ENCODE data around the gene FAU. TPM values are rescaled to one million over a fixed set of nuclear protein-coding genes. Genes with fewer than 3 reads are reported as not detected.

FAU gene
- total RNA-seq, result 100 to 1,000 TPM; 681 to 986 TPM

DNA sequence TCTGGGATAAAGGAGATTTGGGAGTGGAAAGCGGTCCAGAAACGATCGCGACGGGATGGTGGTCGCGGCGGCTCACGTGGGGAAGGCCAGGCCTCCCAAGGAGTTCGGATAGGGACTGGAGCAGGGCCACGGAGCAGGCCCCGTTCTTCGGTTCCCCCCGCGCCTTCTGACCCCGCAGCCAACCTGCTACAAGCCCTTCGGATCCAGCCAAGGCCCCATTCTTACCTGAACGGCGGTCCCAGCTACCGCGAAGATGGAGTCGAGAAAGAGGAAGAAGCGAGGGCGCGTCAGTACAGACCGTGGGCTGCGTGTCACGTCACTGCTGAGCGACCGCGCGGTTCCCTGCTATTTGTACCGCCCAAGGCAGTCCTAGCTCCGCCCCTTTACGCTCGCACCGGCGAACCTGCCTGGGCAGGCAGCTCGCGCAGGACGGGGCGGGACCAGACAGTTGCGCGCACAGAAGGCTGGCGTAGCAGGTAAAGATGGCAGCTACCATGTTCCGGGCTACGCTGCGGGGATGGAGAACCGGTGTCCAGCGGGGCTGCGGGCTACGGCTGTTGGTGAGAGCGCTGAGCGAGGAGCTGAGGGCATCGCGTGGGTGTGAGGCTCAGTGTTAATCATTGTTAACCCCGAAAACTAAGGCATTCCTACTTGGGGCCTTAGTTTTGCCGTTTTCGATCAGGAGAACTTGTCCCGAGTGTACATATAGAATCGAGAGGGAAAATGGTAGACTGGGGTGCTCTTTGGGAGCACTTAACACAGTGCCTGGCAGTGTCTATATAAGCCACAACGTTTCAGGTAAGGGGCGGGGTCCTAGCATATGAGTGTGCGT, at the start of gene FAU, which contains the start of gene MRPL49:
Gene FAU, minus strand, starts transcription at position 270 of the 832 bp plus-strand sequence. CDS start 321 bp downstream, outside the sequence.
Gene MRPL49, plus strand, starts transcription at position 457 of the 832 bp plus-strand sequence. Its CDS starts 26 bp downstream, at position 483.
- no peaks in the 10 kb centered on the region for H3K27me3 Mint-ChIP-seq
- ATAC-seq (peak; percentile 91 to 94), DNase-seq (ENCODE audit: low spot score) (peak; percentile 99)
- no peaks in the 10 kb centered on the region for H3K9me3 Mint-ChIP-seq
- H3K4me1 Mint-ChIP-seq (ENCODE audit: low read depth in 2 of 2), result peaks cover 36 to 44% of the 10 kb centered on the region in 2 donors
- peaks cover 17% of the 10 kb centered on the region for H3K36me3 Mint-ChIP-seq
- peak within 1 kb of the TSS; percentile 100 for H3K4me3 Mint-ChIP-seq
- H3K27ac Mint-ChIP-seq, result peak within 1 kb of the TSS; percentile 95 to 100

DNA sequence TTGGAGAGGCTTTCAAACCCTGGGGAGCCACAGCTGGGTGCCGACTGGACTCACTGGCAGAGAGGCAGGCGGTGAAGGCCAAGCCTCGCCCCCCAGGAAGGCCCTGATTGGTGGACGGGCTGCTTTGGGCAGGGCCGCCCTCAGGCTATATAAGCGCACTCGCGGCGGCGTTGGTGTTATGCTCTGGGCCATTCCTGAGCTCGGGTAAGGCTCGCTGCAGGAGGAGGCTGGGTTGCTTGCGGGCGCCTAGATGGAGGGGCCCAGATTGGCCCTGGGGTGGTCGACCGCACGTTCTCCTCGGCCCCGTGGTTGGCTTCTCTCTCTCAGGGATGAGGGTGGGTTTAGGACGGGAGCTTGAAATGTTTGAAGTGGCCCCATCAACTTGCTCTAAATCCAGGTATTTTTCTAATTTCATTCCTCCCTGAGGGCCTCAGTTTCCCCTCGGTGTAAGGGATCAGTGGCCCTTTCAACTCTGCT, 48.2 kb upstream of the FAU start, which contains the start of gene SPDYC:
Gene SPDYC, plus strand, starts transcription at position 176 of the 477 bp plus-strand sequence. CDS start 1,125 bp downstream, outside the sequence.
- DNase-seq (ENCODE audit: low spot score) (no peak), ATAC-seq (no peak)
- Mint-ChIP-seq H3K27me3 (no peaks in the 10 kb centered on the region), H3K4me1 (ENCODE audit: low read depth in 2 of 2) (peaks cover 10 to 12% of the 10 kb centered on the region in 2 donors), H3K27ac (peak within 1 kb of the TSS; percentile 99), H3K36me3 (no peaks in the 10 kb centered on the region), H3K4me3 (peak within 1 kb of the TSS; percentile 72), H3K9me3 (no peaks in the 10 kb centered on the region)

DNA sequence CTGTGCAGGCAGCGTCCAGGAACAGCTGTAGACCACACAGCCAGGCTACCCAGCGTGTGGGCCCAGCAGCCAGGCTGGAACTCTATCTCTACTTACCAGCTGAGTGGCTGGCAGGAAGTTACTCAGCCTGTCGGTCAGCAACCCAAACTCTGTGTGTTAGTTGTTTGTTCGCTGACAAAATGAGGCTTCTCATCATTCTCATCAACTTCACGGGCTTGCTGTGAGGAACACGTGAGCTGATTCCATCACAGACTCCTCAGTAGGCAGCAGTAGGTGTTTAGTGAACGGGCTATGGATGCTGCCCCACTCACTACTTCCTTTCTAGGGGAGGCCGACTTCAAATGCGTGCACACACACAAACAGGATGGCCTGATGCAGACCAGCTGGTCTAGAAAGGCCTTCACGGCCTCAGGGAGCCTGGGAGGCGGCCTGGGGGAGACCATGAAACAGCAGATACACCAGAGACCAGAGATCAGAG, 47.3 kb upstream of the FAU start:
- Mint-ChIP-seq H3K4me1 (ENCODE audit: low read depth in 2 of 2) (peaks cover 10 to 12% of the 10 kb centered on the region in 2 donors), H3K4me3 (peak overlapping the region; percentile 72), H3K36me3 (no peaks in the 10 kb centered on the region), H3K27me3 (no peaks in the 10 kb centered on the region), H3K9me3 (no peaks in the 10 kb centered on the region), H3K27ac (peak overlapping the region; percentile 99)
- ATAC-seq (peak; percentile 85 to 90), DNase-seq (ENCODE audit: low spot score) (no peak)

DNA sequence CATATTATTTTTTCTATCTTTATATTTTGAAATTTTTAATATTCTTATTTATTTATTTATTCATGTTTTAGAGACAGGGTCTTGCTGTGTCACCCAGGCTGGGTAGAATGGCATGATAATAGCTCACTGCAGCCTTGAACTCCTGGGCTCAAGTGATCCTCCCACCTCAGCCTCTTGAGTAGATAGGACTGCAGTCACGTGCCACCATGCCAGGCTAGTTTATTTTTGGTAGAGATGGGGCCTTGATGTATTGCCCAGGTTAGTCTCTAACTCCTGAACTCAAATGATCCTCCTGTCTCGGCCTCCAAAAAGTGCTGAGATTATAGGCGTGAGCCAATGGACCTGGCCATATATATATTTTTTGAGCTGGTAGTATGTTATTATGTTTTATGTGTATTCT, 45.7 kb upstream of the FAU start:
- ATAC-seq (no peak), DNase-seq (ENCODE audit: low spot score) (no peak)
- Mint-ChIP-seq H3K4me3 (no peak overlapping the region), H3K27ac (no peak overlapping the region), H3K36me3 (no peaks in the 10 kb centered on the region), H3K27me3 (no peaks in the 10 kb centered on the region), H3K4me1 (ENCODE audit: low read depth in 2 of 2) (peaks cover 10 to 12% of the 10 kb centered on the region in 2 donors), H3K9me3 (no peaks in the 10 kb centered on the region)

DNA sequence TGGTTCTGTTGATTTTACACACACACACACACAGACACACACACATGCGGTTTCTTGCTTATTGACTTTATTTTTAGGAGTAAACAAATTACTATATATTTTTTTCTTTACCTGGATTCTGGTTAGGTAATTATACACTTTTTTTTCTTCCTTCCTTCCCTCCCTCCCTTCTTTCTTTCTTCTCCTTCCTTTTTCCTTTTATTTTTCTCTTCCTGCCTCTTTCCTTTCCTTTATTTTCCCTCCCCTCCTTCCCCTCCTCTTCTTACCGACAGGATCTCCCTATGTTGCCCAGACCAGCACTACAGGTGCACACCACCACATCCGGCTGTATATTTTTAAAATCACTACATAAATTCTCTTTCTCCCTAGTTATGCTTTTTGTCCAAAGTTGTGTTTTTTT, 45.0 kb upstream of the FAU start:
- H3K36me3 Mint-ChIP-seq, result no peaks in the 10 kb centered on the region
- ATAC-seq, result no peak
- H3K9me3 Mint-ChIP-seq, result no peaks in the 10 kb centered on the region

DNA sequence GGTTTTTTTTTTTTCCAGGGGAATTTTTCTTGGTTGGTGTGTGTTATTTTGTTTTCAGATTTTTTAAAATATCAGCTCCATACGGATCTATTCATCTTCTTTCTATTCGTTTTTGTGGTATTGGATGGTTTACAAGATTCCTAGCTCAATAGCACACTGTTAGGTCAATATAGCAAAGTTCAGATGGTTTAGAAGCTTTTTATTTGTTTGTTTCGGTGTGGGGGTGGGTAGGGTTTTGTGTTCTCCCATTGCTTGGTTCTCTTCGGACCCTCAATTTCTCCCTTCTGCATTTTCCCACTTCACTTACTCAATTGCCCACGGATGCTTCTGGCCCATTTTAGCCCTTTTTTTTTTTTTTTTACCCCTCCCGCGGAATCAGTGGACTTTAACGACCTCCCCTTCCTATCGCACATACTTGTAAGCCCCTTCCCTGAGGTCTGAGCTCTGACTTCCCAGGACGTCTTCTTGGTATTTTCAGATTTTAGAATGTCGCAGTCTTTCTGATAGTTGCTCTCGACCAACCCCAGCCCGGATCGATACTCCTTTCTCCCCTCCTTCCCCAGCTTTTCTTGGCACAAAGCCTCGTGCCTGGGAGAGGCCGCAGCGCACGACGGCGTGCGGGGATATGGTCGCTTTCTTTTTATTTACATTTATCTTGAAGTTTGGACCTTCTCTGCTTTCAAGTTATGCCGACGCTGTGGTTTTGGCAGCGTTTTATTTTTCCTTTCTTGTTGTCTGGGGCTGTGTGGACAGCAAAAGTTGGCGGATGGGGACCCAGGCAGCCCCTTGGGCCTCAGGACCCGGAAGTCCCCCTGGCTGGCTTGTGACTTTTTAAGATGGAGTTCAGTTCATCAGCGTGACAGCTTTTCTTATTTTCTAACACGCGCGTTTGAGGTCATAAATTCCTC, 43.7 kb upstream of the FAU start:
- Mint-ChIP-seq H3K9me3 (no peaks in the 10 kb centered on the region), H3K4me3 (no peak overlapping the region), H3K36me3 (no peaks in the 10 kb centered on the region), H3K4me1 (ENCODE audit: low read depth in 2 of 2) (peaks cover 10 to 12% of the 10 kb centered on the region in 2 donors), H3K27ac (no peak overlapping the region), H3K27me3 (no peaks in the 10 kb centered on the region)
- DNase-seq (ENCODE audit: low spot score) (no peak), ATAC-seq (no peak)

More for the DNA sequence above, 45.0 kb upstream of the FAU start:
- no peaks in the 10 kb centered on the region for H3K27me3 Mint-ChIP-seq
- H3K4me3 Mint-ChIP-seq, result no peak overlapping the region
- DNase-seq (ENCODE audit: low spot score), result no peak
- H3K27ac Mint-ChIP-seq, result no peak overlapping the region
- peaks cover 10 to 12% of the 10 kb centered on the region in 2 donors for H3K4me1 Mint-ChIP-seq (ENCODE audit: low read depth in 2 of 2)

DNA sequence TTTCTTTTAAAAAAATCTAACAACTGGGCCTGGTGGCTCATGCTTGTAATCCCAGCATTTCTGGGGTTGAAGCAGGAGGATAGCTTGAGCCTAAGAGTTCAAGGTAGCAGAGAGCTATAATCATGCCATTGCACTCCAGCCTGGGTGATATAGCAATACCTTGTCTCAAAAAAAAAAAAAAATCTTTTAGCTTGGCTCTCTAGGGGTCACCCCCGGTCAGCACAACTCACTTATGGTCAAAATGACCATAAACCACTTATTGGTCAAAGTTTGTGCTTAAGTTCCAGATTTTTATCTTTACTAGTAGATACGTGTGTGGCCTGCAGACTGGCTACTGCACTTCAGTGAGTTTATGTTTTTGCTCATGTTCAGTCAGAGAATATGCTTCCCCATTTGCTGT, 41.8 kb upstream of the FAU start:
- no peak for DNase-seq (ENCODE audit: low spot score)
- Mint-ChIP-seq H3K27ac (no peak overlapping the region), H3K4me3 (no peak overlapping the region), H3K36me3 (no peaks in the 10 kb centered on the region), H3K9me3 (no peaks in the 10 kb centered on the region), H3K27me3 (peaks cover 0 to 3% of the 10 kb centered on the region in 2 donors), H3K4me1 (ENCODE audit: low read depth in 2 of 2) (peaks cover 0 to 3% of the 10 kb centered on the region in 2 donors)
- ATAC-seq, result no peak

DNA sequence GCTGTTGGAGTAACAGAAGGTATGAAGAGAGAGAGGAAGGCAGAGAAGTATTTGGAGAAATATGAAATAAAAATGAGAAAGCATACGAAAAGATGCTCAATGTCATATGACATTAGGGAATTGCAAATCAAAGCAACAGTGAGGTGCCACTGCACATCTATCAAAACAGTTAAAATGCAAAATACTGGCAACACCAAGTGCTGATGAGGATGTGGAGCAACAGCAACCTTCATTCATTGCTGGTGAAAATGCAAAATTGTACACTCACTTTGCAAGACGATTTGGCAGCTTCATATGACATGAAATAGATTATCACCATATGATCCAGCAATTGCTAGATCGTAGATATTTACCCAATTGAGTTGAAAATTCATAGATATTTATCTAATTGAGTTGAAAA, 38.7 kb upstream of the FAU start:
- H3K36me3 Mint-ChIP-seq, result no peaks in the 10 kb centered on the region
- no peak overlapping the region for H3K4me3 Mint-ChIP-seq
- H3K4me1 Mint-ChIP-seq (ENCODE audit: low read depth in 2 of 2), result no peaks in the 10 kb centered on the region
- no peak overlapping the region for H3K27ac Mint-ChIP-seq
- H3K27me3 Mint-ChIP-seq, result peaks cover 0 to 5% of the 10 kb centered on the region in 2 donors
- H3K9me3 Mint-ChIP-seq, result no peaks in the 10 kb centered on the region
- no peak for ATAC-seq
- no peak for DNase-seq (ENCODE audit: low spot score)

DNA sequence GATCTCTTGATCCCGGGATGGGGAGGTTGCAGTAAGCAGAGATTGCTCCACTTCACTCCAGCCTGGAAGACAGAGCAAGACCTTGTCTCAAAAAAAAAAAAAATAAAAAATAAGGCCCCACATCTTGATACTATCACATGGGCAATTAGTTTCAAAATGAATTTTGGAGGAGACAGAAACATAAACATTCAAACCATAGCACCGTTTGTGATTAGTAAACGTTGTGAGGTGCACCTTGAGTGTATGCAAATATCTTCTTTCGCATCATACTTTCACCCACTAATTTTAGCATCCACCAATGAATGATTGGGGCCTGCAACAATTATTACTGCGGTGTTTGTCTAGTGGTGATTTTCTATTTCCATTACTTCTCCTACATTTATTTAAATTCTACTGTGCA, 37.1 kb upstream of the FAU start:
- ATAC-seq, result no peak
- H3K27ac Mint-ChIP-seq, result no peak overlapping the region
- H3K9me3 Mint-ChIP-seq, result no peaks in the 10 kb centered on the region
- H3K27me3 Mint-ChIP-seq, result peaks cover 0 to 5% of the 10 kb centered on the region in 2 donors
- no peak for DNase-seq (ENCODE audit: low spot score)
- H3K4me3 Mint-ChIP-seq, result no peak overlapping the region
- H3K4me1 Mint-ChIP-seq (ENCODE audit: low read depth in 2 of 2), result no peaks in the 10 kb centered on the region
- H3K36me3 Mint-ChIP-seq, result no peaks in the 10 kb centered on the region

DNA sequence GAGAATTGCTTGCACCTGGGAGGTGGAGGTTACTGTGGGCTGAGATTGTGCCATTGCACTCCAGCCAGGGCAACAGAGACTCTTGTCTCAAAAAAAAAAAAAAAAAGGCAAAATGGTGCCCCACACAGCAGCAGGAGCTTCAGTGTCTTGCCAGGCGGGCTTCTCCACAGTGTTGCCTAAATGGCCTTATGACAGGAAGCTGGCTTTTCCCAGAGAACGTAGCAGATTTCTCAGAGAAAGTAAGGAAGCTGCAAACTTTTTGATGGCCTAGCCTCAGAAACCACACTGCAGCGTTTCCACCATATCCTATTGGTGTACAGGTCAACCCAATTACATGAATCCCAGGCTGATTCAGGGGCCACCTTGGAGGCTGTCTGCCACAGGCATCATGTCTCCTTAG, 35.4 kb upstream of the FAU start:
- Mint-ChIP-seq H3K9me3 (no peaks in the 10 kb centered on the region), H3K4me1 (ENCODE audit: low read depth in 2 of 2) (no peaks in the 10 kb centered on the region), H3K36me3 (no peaks in the 10 kb centered on the region), H3K27ac (no peak overlapping the region), H3K27me3 (peaks cover 0 to 9% of the 10 kb centered on the region in 2 donors), H3K4me3 (no peak overlapping the region)
- ATAC-seq, result no peak
- no peak for DNase-seq (ENCODE audit: low spot score)

DNA sequence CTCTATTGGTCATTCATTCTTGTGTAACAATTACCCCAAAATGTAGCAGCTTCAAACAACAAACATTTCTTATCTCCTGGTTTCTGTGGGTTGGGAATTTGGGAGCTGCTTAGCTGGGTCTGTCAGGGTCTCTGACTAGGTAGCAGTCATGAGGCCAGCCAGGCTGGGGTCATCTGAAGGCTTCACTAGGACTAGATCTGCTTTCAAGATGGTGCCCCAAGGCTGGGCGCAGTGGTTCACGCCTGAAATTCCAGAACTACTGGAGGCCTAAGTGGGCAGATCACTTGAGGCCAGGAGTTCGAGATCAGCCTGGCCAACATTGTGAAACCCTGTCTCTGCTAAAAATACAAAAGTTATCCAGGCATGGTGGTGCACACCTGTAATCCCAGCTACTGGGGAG, 35.0 kb upstream of the FAU start:
- H3K27me3 Mint-ChIP-seq, result peaks cover 0 to 9% of the 10 kb centered on the region in 2 donors
- ATAC-seq (no peak), DNase-seq (ENCODE audit: low spot score) (no peak)
- no peak overlapping the region for H3K27ac Mint-ChIP-seq
- no peaks in the 10 kb centered on the region for H3K9me3 Mint-ChIP-seq
- no peaks in the 10 kb centered on the region for H3K4me1 Mint-ChIP-seq (ENCODE audit: low read depth in 2 of 2)
- no peak overlapping the region for H3K4me3 Mint-ChIP-seq
- H3K36me3 Mint-ChIP-seq, result no peaks in the 10 kb centered on the region

DNA sequence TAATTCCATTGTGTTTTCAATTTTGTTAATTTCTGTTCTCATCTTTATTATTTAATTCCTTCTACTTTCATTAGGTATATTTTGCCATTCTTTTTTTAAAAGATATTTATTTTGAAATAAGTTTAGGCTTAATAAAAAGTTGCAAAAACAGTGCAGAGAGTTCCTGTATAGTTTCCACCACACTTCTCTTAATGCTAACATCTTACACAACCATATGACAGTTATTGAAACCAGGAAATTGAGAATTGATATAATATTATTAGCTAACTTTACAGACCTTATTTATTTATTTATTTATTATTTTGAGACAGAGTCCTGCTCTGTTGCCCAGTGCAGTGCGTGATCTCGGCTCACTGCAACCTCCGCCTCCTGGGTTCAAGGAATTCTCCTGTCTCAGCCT, 34.3 kb upstream of the FAU start:
- no peak for ATAC-seq
- H3K4me3 Mint-ChIP-seq, result no peak overlapping the region
- DNase-seq (ENCODE audit: low spot score), result no peak
- H3K9me3 Mint-ChIP-seq, result no peaks in the 10 kb centered on the region
- H3K4me1 Mint-ChIP-seq (ENCODE audit: low read depth in 2 of 2), result no peaks in the 10 kb centered on the region
- no peaks in the 10 kb centered on the region for H3K36me3 Mint-ChIP-seq
- no peak overlapping the region for H3K27ac Mint-ChIP-seq
- H3K27me3 Mint-ChIP-seq, result peaks cover 0 to 16% of the 10 kb centered on the region in 2 donors

DNA sequence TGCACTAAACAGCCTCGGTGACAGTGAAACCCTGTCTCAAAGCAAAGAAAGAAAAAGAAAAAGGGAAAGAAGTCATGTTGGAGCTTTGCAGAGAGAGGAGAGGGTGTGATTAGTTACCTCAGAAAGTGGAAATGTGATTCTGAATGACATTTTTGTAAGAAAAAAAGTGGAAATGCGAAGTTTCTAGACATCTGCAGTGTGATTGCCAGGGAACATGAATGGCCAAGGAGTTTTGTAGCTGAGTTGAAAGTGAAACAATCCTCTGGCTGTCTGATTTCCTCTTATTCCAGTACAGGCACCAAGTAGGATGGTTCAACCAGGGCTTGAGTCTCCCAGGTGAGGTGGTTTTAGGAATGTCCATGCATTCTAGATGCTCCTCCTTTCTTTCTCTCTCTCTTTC, 30.2 kb upstream of the FAU start:
- Mint-ChIP-seq H3K4me3 (no peak overlapping the region), H3K36me3 (no peaks in the 10 kb centered on the region), H3K27me3 (peaks cover 0 to 19% of the 10 kb centered on the region in 2 donors), H3K27ac (no peak overlapping the region), H3K9me3 (no peaks in the 10 kb centered on the region), H3K4me1 (ENCODE audit: low read depth in 2 of 2) (peaks cover 0 to 5% of the 10 kb centered on the region in 2 donors)
- DNase-seq (ENCODE audit: low spot score), result no peak
- ATAC-seq, result no peak

Measured in natural killer cell treated with Interleukin-12 subunit alpha and Interleukin-12 subunit beta and Interleukin-15 and Interleukin-18, amount 100 ng/mL, for 72 hours (primary cell).